ENCODE measurements around the gene TXNDC2. TPM values are rescaled to one million over a fixed set of nuclear protein-coding genes. Genes with fewer than 3 reads are reported as not detected.

Gene TXNDC2
- total and polyA plus RNA-seq, 4 donors = 0.12 to 0.19 (median 0.16) TPM; not detected in 1

GRCh38 chr18:9839853-9840252 lies 45.9 kb upstream of the TXNDC2 start:
- ATAC-seq (ENCODE audit: insufficient read depth, low FRiP score) = no peak
- no peak for TF ChIP-seq CTCF (IDR thresholded peaks at IDR 0.05; ENCODE audit: control extremely low read depth, extremely low read depth)
- 93% methylated on average over 10 of the region's 10 CpGs for WGBS, 2 donors
- Histone ChIP-seq H3K9me3 (ENCODE audit: control insufficient read depth in 4 of 4, insufficient read depth in 3 of 4, low read length in 3 of 4) (no peaks in the 10 kb centered on the region), H3K4me1 (ENCODE audit: control insufficient read depth in 5 of 5, insufficient read depth in 5 of 5, low read length in 5 of 5) (peaks cover 0 to 17% (median 11%) of the 10 kb centered on the region in 5 donors), H3K36me3 (ENCODE audit: control insufficient read depth in 4 of 4, insufficient read depth in 4 of 4, low read length in 4 of 4) (no peaks in the 10 kb centered on the region), H3K9ac (ENCODE audit: insufficient read depth in 1 of 2, low read length in 2 of 2) (no peak overlapping the region), H3K4me3 (no peak overlapping the region), H3K27ac (ENCODE audit: low read depth in 1 of 2, low read length in 1 of 2) (no peak overlapping the region), H3K27me3 (ENCODE audit: control insufficient read depth in 3 of 3, insufficient read depth in 3 of 3, low read length in 2 of 3) (peaks cover 0 to 2% (median 0%) of the 10 kb centered on the region in 3 donors)
- no peak for DNase-seq

- DNase-seq = no peak
- TF ChIP-seq CTCF (IDR thresholded peaks at IDR 0.05; ENCODE audit: control extremely low read depth, extremely low read depth) = no peak
- H3K9ac ChIP-seq (ENCODE audit: insufficient read depth in 1 of 2, low read length in 2 of 2) = no peak overlapping the region
- no peaks in the 10 kb centered on the region for H3K27me3 ChIP-seq (ENCODE audit: control insufficient read depth in 3 of 3, insufficient read depth in 3 of 3, low read length in 2 of 3)
- H3K27ac ChIP-seq (ENCODE audit: low read depth in 1 of 2, low read length in 1 of 2) = no peak overlapping the region
- no peak for ATAC-seq (ENCODE audit: insufficient read depth, low FRiP score)
- H3K4me3 ChIP-seq = no peak overlapping the region
- WGBS, 2 donors = 87 to 89% methylated on average over 4 of the region's 4 CpGs
- no peaks in the 10 kb centered on the region for H3K36me3 ChIP-seq (ENCODE audit: control insufficient read depth in 4 of 4, insufficient read depth in 4 of 4, low read length in 4 of 4)
- H3K9me3 ChIP-seq (ENCODE audit: control insufficient read depth in 4 of 4, insufficient read depth in 3 of 4, low read length in 3 of 4) = no peaks in the 10 kb centered on the region
- peaks cover 0 to 16% (median 10%) of the 10 kb centered on the region in 5 donors for H3K4me1 ChIP-seq (ENCODE audit: control insufficient read depth in 5 of 5, insufficient read depth in 5 of 5, low read length in 5 of 5)
Observed at GRCh38 chr18:9841752-9842151, 44.0 kb upstream of the TXNDC2 start.

- H3K27ac ChIP-seq (ENCODE audit: low read depth in 1 of 2, low read length in 1 of 2) = no peak overlapping the region
- no peak for ATAC-seq (ENCODE audit: insufficient read depth, low FRiP score)
- WGBS, 2 donors = 94 to 98% methylated on average over 6 of the region's 6 CpGs
- no peaks in the 10 kb centered on the region for H3K9me3 ChIP-seq (ENCODE audit: control insufficient read depth in 4 of 4, insufficient read depth in 3 of 4, low read length in 3 of 4)
- H3K9ac ChIP-seq (ENCODE audit: insufficient read depth in 1 of 2, low read length in 2 of 2) = no peak overlapping the region
- TF ChIP-seq CTCF (IDR thresholded peaks at IDR 0.05; ENCODE audit: control extremely low read depth, extremely low read depth) = no peak
- H3K4me3 ChIP-seq = no peak overlapping the region
- peaks cover 0 to 17% (median 14%) of the 10 kb centered on the region in 5 donors for H3K4me1 ChIP-seq (ENCODE audit: control insufficient read depth in 5 of 5, insufficient read depth in 5 of 5, low read length in 5 of 5)
- DNase-seq = no peak
- no peaks in the 10 kb centered on the region for H3K27me3 ChIP-seq (ENCODE audit: control insufficient read depth in 3 of 3, insufficient read depth in 3 of 3, low read length in 2 of 3)
- no peaks in the 10 kb centered on the region for H3K36me3 ChIP-seq (ENCODE audit: control insufficient read depth in 4 of 4, insufficient read depth in 4 of 4, low read length in 4 of 4)
Observed at GRCh38 chr18:9842448-9842847, 43.3 kb upstream of the TXNDC2 start.

GRCh38 chr18:9845256-9845655 lies 40.5 kb upstream of the TXNDC2 start:
- WGBS, 2 donors = 70 to 81% methylated on average over 3 of the region's 3 CpGs
- TF ChIP-seq CTCF (IDR thresholded peaks at IDR 0.05; ENCODE audit: control extremely low read depth, extremely low read depth) = no peak

More at GRCh38 chr18:9845256-9845655, 40.5 kb upstream of the TXNDC2 start:
- H3K9me3 ChIP-seq (ENCODE audit: control insufficient read depth in 4 of 4, insufficient read depth in 3 of 4, low read length in 3 of 4) = no peaks in the 10 kb centered on the region
- no peak overlapping the region for H3K4me3 ChIP-seq
- no peak overlapping the region for H3K27ac ChIP-seq (ENCODE audit: low read depth in 1 of 2, low read length in 1 of 2)
- no peak overlapping the region for H3K9ac ChIP-seq (ENCODE audit: insufficient read depth in 1 of 2, low read length in 2 of 2)
- DNase-seq (no peak), ATAC-seq (ENCODE audit: insufficient read depth, low FRiP score) (no peak)
- peaks cover 0 to 15% (median 9%) of the 10 kb centered on the region in 5 donors for H3K4me1 ChIP-seq (ENCODE audit: control insufficient read depth in 5 of 5, insufficient read depth in 5 of 5, low read length in 5 of 5)
- H3K36me3 ChIP-seq (ENCODE audit: control insufficient read depth in 4 of 4, insufficient read depth in 4 of 4, low read length in 4 of 4) = peaks cover 0 to 4% (median 0%) of the 10 kb centered on the region in 4 donors
- no peaks in the 10 kb centered on the region for H3K27me3 ChIP-seq (ENCODE audit: control insufficient read depth in 3 of 3, insufficient read depth in 3 of 3, low read length in 2 of 3)
